Esophagus (tissue), 2 donors: ENCODE measurements around the gene HBB. TPM values are rescaled to one million over a fixed set of nuclear protein-coding genes. Genes with fewer than 3 reads are reported as not detected.
"Not testable (repeated sequence)": the region's sequence is repeated elsewhere in the genome, so short reads cannot be mapped to it uniquely, and the experiment has no call there.

Experiments
- H3K27ac ChIP-seq, 2 donors: one replicate each; pipeline ENCODE4 v1.5.1; 2013; ENCODE audit warnings: low read depth in 2 of 2, mild to moderate bottlenecking in 2 of 2, inconsistent platforms in 1 of 2, low read length in 1 of 2, moderate library complexity in 1 of 2
- H3K27me3 ChIP-seq, 2 donors: one replicate each; pipeline ENCODE4 v1.6.1; 2013; ENCODE audit warnings: low read length in 2 of 2, control low read depth in 1 of 2, mild to moderate bottlenecking in 1 of 2; ENCODE audit not compliant: insufficient read depth in 2 of 2, control insufficient read depth in 1 of 2
- H3K36me3 ChIP-seq, 2 donors: one replicate each; pipeline ENCODE4 v1.6.1; 2013; ENCODE audit warnings: low read length in 1 of 2; ENCODE audit not compliant: control insufficient read depth in 2 of 2, insufficient read depth in 2 of 2
- H3K4me1 ChIP-seq, 2 donors: one replicate each; pipeline ENCODE4 v1.6.1; 2013; ENCODE audit warnings: low read length in 1 of 2; ENCODE audit not compliant: control insufficient read depth in 2 of 2, insufficient read depth in 2 of 2
- H3K4me3 ChIP-seq, 2 donors: one replicate each; pipeline ENCODE4 v1.5.1; 2013; ENCODE audit warnings: low read length in 2 of 2, mild to moderate bottlenecking in 2 of 2, low read depth in 1 of 2, moderate library complexity in 1 of 2
- H3K9me3 ChIP-seq, 2 donors: one replicate each; pipeline ENCODE4 v1.6.1; 2013; ENCODE audit warnings: mild to moderate bottlenecking in 2 of 2, low read depth in 1 of 2, low read length in 1 of 2, moderate library complexity in 1 of 2; ENCODE audit not compliant: control insufficient read depth in 2 of 2, insufficient read depth in 1 of 2
- WGBS, 2 donors: extraction: QIAGEN DNeasy Blood & Tissue Kit; methylation state at CpG; one replicate each; pipeline ENCODE4 v1.1.7; 2013; 5-methylcytosine and 5-hydroxymethylcytosine counted together
- polyA plus RNA-seq, 2 donors: library from polyadenylated mRNA; stranded (reverse); fragments of 200-250 nt; gene quantifications; one replicate each; pipeline ENCODE4 v1.2.3, GENCODE V29; 2013
- donor health status: healthy with polysubstance abuse.
- donor health status: Bipolar disorder and iron deficiency.

HBB gene
- polyA plus RNA-seq, 2 donors: 0.41 to 0.53 TPM

DNA sequence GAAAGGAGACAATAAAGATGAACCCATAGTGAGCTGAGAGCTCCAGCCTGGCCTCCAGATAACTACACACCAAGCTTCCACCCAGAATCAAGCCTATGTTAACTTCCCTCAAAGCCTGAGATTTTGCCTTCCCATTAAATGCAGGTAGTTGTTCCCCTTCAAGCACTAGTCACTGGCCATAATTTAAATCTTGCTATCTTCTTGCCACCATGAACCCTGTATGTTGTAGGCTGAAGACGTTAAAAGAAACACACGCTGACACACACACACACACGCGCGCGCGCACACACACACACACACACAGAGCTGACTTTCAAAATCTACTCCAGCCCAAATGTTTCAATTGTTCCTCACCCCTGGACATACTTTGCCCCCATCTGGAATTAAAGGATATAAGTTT is 21.6 kb upstream of the HBB start:
- H3K27me3 ChIP-seq, H3K27ac ChIP-seq, H3K4me3 ChIP-seq, H3K36me3 ChIP-seq, H3K9me3 ChIP-seq, H3K4me1 ChIP-seq: not testable (repeated sequence)
- WGBS, 2 donors: 26 to 76% methylated on average over 7 of the region's 7 CpGs

DNA sequence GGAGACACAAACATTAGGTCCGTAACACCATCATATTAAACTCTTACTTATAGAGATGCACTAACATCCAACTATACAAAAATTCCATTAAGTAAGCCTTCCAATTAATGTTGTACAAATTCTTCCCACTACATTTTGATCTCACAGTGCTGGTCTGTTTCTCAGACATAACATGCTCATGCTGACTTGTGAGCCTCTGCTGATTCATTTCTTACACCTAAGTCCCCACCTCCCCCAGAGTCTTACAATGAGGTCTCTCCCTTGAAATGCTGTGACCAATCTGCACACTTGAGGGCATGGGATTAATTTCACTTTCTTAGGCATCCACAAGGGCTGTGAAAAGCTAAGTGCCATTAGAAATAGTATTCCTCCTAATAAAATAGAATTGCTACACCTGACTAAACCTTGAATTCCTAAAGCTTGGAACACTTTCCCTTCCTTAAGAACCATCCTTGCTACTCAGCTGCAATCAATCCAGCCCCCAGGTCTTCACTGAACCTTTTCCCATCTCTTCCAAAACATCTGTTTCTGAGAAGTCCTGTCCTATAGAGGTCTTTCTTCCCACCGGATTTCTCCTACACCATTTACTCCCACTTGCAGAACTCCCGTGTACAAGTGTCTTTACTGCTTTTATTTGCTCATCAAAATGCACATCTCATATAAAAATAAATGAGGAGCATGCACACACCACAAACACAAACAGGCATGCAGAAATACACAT is 20.8 kb upstream of the HBB start:
- WGBS, 2 donors: 85 to 88% methylated on average over 3 of the region's 3 CpGs
- no peaks in the 10 kb centered on the region for H3K27me3 ChIP-seq

GRCh38 chr11:5246772-5247471 is 20.1 kb upstream of the HBB start:
- Histone ChIP-seq H3K27me3 (no peaks in the 10 kb centered on the region), H3K4me1 (no peaks in the 10 kb centered on the region), H3K9me3 (no peaks in the 10 kb centered on the region), H3K4me3 (no peak overlapping the region), H3K36me3 (no peaks in the 10 kb centered on the region), H3K27ac (no peak overlapping the region)
- 69 to 71% methylated on average over 6 of the region's 6 CpGs for WGBS, 2 donors

More for the DNA sequence above, 20.8 kb upstream of the HBB start:
- Histone ChIP-seq H3K36me3 (no peaks in the 10 kb centered on the region), H3K4me1 (no peaks in the 10 kb centered on the region), H3K9me3 (no peaks in the 10 kb centered on the region), H3K27ac (no peak overlapping the region), H3K4me3 (no peak overlapping the region)

- H3K4me3 ChIP-seq: no peak overlapping the region
- H3K27ac ChIP-seq: no peak overlapping the region
- no peaks in the 10 kb centered on the region for H3K4me1 ChIP-seq
- no peaks in the 10 kb centered on the region for H3K9me3 ChIP-seq
- H3K36me3 ChIP-seq: no peaks in the 10 kb centered on the region
- H3K27me3 ChIP-seq: no peaks in the 10 kb centered on the region
- 83 to 84% methylated on average over 2 of the region's 2 CpGs for WGBS, 2 donors
Measured at GRCh38 chr11:5245155-5245554, 18.3 kb upstream of the HBB start.

- WGBS, 2 donors: 81 to 85% methylated on average over 4 of the region's 4 CpGs
- H3K36me3 ChIP-seq: no peaks in the 10 kb centered on the region
- H3K27me3 ChIP-seq: no peaks in the 10 kb centered on the region
- H3K4me1 ChIP-seq: no peaks in the 10 kb centered on the region
- H3K4me3 ChIP-seq: no peak overlapping the region
- no peaks in the 10 kb centered on the region for H3K9me3 ChIP-seq
- H3K27ac ChIP-seq: no peak overlapping the region
Measured at GRCh38 chr11:5243816-5244180, 16.9 kb upstream of the HBB start.

DNA sequence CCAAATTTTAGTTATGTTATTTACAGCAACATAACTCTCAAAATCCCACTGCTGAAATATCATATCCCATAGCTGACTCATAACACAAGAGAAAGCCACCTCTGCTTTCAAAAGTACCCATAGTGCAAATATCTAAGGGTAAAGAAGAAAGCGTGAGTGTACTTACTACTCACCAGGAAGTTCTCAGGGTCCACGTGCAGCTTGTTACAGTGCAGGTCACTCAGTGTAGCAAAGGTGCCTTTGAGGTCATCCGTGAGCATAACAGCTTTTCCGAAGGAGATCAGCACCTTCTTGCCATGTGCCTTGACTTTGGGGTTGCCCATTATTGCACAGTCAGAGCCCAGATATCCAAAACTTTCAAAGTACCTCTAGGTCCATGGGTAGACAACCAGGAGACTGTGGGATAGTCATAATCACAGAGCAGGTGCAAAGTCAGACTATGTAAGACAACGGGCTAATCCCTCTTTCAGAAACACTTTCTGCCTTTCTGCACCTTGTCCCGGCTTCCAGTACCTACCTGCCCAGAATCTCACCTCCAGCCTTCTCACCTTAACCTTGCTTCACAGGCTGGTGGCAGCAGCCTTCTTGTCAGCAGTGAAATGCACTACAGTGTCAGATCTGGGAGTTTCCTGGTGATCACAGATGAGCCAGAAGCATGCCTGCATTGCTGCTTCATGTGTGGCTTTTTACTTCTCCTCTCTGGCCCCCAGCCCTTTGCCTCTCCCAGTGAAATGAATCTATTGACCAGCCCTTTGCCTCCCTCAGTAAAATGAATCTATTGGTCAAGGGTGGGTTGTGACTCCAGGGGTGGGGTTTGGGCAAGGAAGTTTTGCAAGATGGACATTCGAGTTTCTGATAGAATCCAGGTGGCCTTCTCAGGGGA is 16.3 kb upstream of the HBB start:
- H3K4me3 ChIP-seq: no peak overlapping the region
- no peak overlapping the region for H3K27ac ChIP-seq
- H3K27me3 ChIP-seq: no peaks in the 10 kb centered on the region
- H3K36me3 ChIP-seq: no peaks in the 10 kb centered on the region
- 72 to 73% methylated on average over 7 of the region's 7 CpGs for WGBS, 2 donors
- no peaks in the 10 kb centered on the region for H3K9me3 ChIP-seq
- no peaks in the 10 kb centered on the region for H3K4me1 ChIP-seq

GRCh38 chr11:5242208-5242607 is 15.3 kb upstream of the HBB start:
- Histone ChIP-seq H3K4me3 (no peak overlapping the region), H3K4me1 (no peaks in the 10 kb centered on the region), H3K36me3 (no peaks in the 10 kb centered on the region), H3K27ac (no peak overlapping the region), H3K9me3 (no peaks in the 10 kb centered on the region), H3K27me3 (no peaks in the 10 kb centered on the region)
- 51 to 59% methylated on average over 2 of the region's 2 CpGs for WGBS, 2 donors

GRCh38 chr11:5241458-5241857 is 14.6 kb upstream of the HBB start:
- Histone ChIP-seq H3K27me3 (no peaks in the 10 kb centered on the region), H3K4me3 (no peak overlapping the region), H3K4me1 (no peaks in the 10 kb centered on the region), H3K9me3 (no peaks in the 10 kb centered on the region), H3K36me3 (no peaks in the 10 kb centered on the region), H3K27ac (no peak overlapping the region)
- WGBS, 2 donors: 63 to 67% methylated on average over 3 of the region's 3 CpGs

DNA sequence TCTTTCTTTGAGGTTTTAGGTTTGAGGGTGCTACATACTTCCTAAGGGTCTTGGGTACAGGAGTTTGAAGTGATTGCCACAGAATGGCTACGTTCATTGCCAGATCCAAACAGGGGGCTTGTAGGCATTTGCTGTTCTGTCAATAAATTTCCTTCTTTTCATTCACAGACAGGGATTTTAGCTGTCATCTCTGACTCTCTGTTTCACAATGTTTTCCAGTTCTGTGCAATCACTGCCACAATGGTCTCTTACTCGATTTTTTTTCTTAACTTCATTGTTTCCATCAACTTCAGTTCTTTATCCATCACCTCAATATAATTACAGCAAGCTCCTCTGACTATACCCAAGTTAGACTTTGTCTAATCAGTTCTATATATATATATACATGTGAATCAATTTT is 13.6 kb upstream of the HBB start:
- Histone ChIP-seq H3K9me3 (no peaks in the 10 kb centered on the region), H3K4me3 (no peak overlapping the region), H3K27ac (no peak overlapping the region), H3K36me3 (no peaks in the 10 kb centered on the region), H3K4me1 (no peaks in the 10 kb centered on the region), H3K27me3 (no peaks in the 10 kb centered on the region)
- 59 to 71% methylated on average over 2 of the region's 2 CpGs for WGBS, 2 donors
